Raji (cell line): ENCODE data around the gene RPS27A.

Source experiments
- POLR2A ChIP-seq: IDR thresholded peaks from 2 replicates; pipeline ENCODE4 v1.6.1; 2011; ENCODE audit warnings: low read depth, low read length, control low read depth; ENCODE audit not compliant: insufficient read depth

Gene RPS27A

GRCh38 chr2:55235724-55236538 is 3.4 kb downstream of the RPS27A start:
- TF ChIP-seq POLR2A = no peak

- TF ChIP-seq POLR2A = 0 out of 2 replicates have a peak, but pooled peaks have one; percentile 15
Measured at GRCh38 chr2:55236992-55237543, 4.6 kb downstream of the RPS27A start.

GRCh38 chr2:55239656-55240222 is 7.3 kb downstream of the RPS27A start:
- TF ChIP-seq POLR2A = no peak

- no peak for TF ChIP-seq POLR2A
Measured at GRCh38 chr2:55242617-55243016, 10.1 kb downstream of the RPS27A start.

- no peak for TF ChIP-seq POLR2A
Measured at GRCh38 chr2:55245411-55245810, 12.9 kb downstream of the RPS27A start.

- no peak for TF ChIP-seq POLR2A
Measured at GRCh38 chr2:55247025-55247424, 14.5 kb downstream of the RPS27A start.

GRCh38 chr2:55252832-55253231 is 20.3 kb downstream of the RPS27A start:
- no peak for TF ChIP-seq POLR2A

GRCh38 chr2:55268288-55268906 is 35.9 kb downstream of the RPS27A start:
- no peak for TF ChIP-seq POLR2A

- peak; percentile 98 for TF ChIP-seq POLR2A
Measured at GRCh38 chr2:55268907-55269644, 36.6 kb downstream of the RPS27A start, which contains the start of gene MTIF2. Gene MTIF2, minus strand, starts transcription at chr2:55269231. Its CDS starts 5,373 bp downstream, at chr2:55263858.

GRCh38 chr2:55269645-55269990 is 37.1 kb downstream of the RPS27A start:
- TF ChIP-seq POLR2A = no peak

- TF ChIP-seq POLR2A = no peak
Measured at GRCh38 chr2:55277310-55277709, 44.8 kb downstream of the RPS27A start.

- TF ChIP-seq POLR2A = peak; percentile 89
Measured at GRCh38 chr2:55282110-55282917, 49.8 kb downstream of the RPS27A start.

GRCh38 chr2:55283083-55283482 is 50.6 kb downstream of the RPS27A start:
- TF ChIP-seq POLR2A = no peak
